HepG2 (cell line): ENCODE measurements around the gene BLZF1. TPM values are rescaled to one million over a fixed set of nuclear protein-coding genes. Genes with fewer than 3 reads are reported as not detected.

Source experiments
- ATAC-seq: fragments of 200-7000 bp; cut with Tn5 transposase; 3 replicates; pipeline ENCODE4 v1.9.1; 2020; ENCODE audit warnings: mild to moderate bottlenecking, moderate library complexity
- BruUV-seq: library from RNA; stranded (reverse); fragments of 400-500 nt; replicated peaks from 2 replicates; lab custom pipeline; 2021; lab: Mats Ljungman, UMichigan
- CTCF ChIA-PET: fragments of 300-600 bp; formaldehyde crosslinking; extraction: SDS; loops from one replicate; lab custom pipeline; 2021; ENCODE audit warnings: low total read pairs, inconsistent platforms, low intra/inter-chr PET ratio; lab: Yijun Ruan, JAX
- POLR2A ChIA-PET: fragments of 350-600 bp; sonication (Branson Sonifier 250); formaldehyde crosslinking; loops from one replicate; lab custom pipeline; 2020; ENCODE audit warnings: antibody characterized with exemption, inconsistent platforms; lab: Yijun Ruan, JAX
- DNase-seq: peaks from one replicate; pipeline ENCODE4 v3.0.0-alpha.2; 2015; ENCODE audit warnings: low spot score
- FAIRE-seq: peaks from 3 replicates; lab custom pipeline; 2011; peaks lifted over from hg19 to GRCh38; lab: Jason Lieb, UNC
- H2AFZ ChIP-seq: one replicate; pipeline ENCODE4 v1.6.1; 2011; ENCODE audit warnings: low read length, inconsistent platforms
- H3K27ac ChIP-seq: fragments of 300-600 bp; 3 replicates; pipeline ENCODE4 v1.8.0; 2011; ENCODE audit warnings: mixed run types, mild to moderate bottlenecking, mixed read lengths, low read length, inconsistent platforms; ENCODE audit not compliant: insufficient read depth; ENCODE audit errors: extremely low read length
- H3K27me3 ChIP-seq, 2 experiments: fragments of 200-600 bp in 1 of 2; 2 replicates in 1 of 2; 3 replicates in 1 of 2; pipeline versions ENCODE4 v1.6.0 to v1.8.0; 2011; ENCODE audit warnings: low read length in 2 of 2, mild to moderate bottlenecking in 2 of 2, moderate library complexity in 2 of 2, inconsistent platforms in 1 of 2; ENCODE audit not compliant: insufficient read depth in 2 of 2, control insufficient read depth in 1 of 2
- H3K36me3 ChIP-seq, 2 experiments: fragments of 200-600 bp in 1 of 2; replicated peaks in 1 of 2; 2 replicates in 1 of 2; 3 replicates in 1 of 2; pipeline versions ENCODE4 v1.5.1 to v1.8.0; 2011; ENCODE audit warnings: low read length in 2 of 2, inconsistent platforms in 1 of 2; ENCODE audit not compliant: insufficient read depth in 2 of 2, control insufficient read depth in 1 of 2
- H3K4me1 ChIP-seq: 2 replicates; pipeline ENCODE4 v1.5.1; 2012; ENCODE audit warnings: low read length, inconsistent platforms; ENCODE audit not compliant: insufficient read depth
- H3K4me2 ChIP-seq: 2 replicates; pipeline ENCODE4 v1.6.0; 2011; ENCODE audit warnings: low read depth, low read length, inconsistent platforms
- H3K4me3 ChIP-seq, 3 experiments: fragments of 200-600 bp in 1 of 3; sonication (generic), shearing (Covaris generic) in 1 of 3; replicated peaks in 1 of 3; 2 replicates each; pipeline ENCODE4 v1.5.1; 2011 to 2016; ENCODE audit warnings: low read length in 3 of 3, inconsistent platforms in 2 of 3, low read depth in 2 of 3, mild to moderate bottlenecking in 2 of 3, control low read depth in 1 of 3, mixed read lengths in 1 of 3; ENCODE audit not compliant: insufficient read depth in 1 of 3
- H3K79me2 ChIP-seq: one replicate; pipeline ENCODE4 v1.6.1; 2011; ENCODE audit warnings: low read length, inconsistent platforms; ENCODE audit not compliant: insufficient read depth
- H3K9ac ChIP-seq: 2 replicates; pipeline ENCODE4 v1.6.0; 2011; ENCODE audit warnings: mild to moderate bottlenecking, low read depth, low read length, inconsistent platforms; ENCODE audit not compliant: insufficient read depth
- H3K9me3 ChIP-seq: 2 replicates; pipeline ENCODE4 v1.5.1; 2012; ENCODE audit warnings: mild to moderate bottlenecking, low read length
- H4K20me1 ChIP-seq: 2 replicates; pipeline ENCODE4 v1.6.0; 2011; ENCODE audit warnings: inconsistent platforms, mild to moderate bottlenecking, low read length, moderate library complexity; ENCODE audit not compliant: insufficient read depth
- CBX2 ChIP-seq, 2 experiments: fragments of 200-600 bp in 1 of 2; sonication (generic); formaldehyde crosslinking in 1 of 2; IDR thresholded peaks; 2 replicates each; pipeline versions ENCODE4 v1.7.0 to v1.8.1; 2018 to 2022; ENCODE audit warnings: low read depth in 2 of 2, low read length in 1 of 2, mild to moderate bottlenecking in 1 of 2, missing genetic modification reagents in 1 of 2
- KDM2A ChIP-seq: sonication (generic); formaldehyde crosslinking; IDR thresholded peaks from 2 replicates; pipeline ENCODE4 v1.4.0; 2020; ENCODE audit warnings: low read depth, missing genetic modification reagents, borderline replicate concordance
- SRSF4 ChIP-seq: fragments of 200-400 bp; formaldehyde crosslinking; IDR thresholded peaks from one replicate; pipeline ENCODE4 v1.6.1; 2018; ENCODE audit warnings: mild to moderate bottlenecking, low read depth, low read length, moderate library complexity; ENCODE audit not compliant: poor library complexity, severe bottlenecking
- ZNF24 ChIP-seq: fragments of 450-650 bp; IDR thresholded peaks from 2 replicates; pipeline ENCODE4 v1.6.1; 2017; ENCODE audit warnings: antibody characterized with exemption, mild to moderate bottlenecking
- ZNF331 ChIP-seq: sonication (generic); formaldehyde crosslinking; IDR thresholded peaks from 2 replicates; pipeline ENCODE4 v1.4.0; 2020; ENCODE audit warnings: missing genetic modification reagents
- ZNF652 ChIP-seq: IDR thresholded peaks from 2 replicates; pipeline ENCODE4 v1.6.1; 2016; ENCODE audit warnings: low read depth, borderline replicate concordance
- WGBS: methylation state at CpG from one replicate; pipeline ENCODE4 v1.1.6; 2017; ENCODE audit warnings: low lambda C conversion rate; 5-methylcytosine and 5-hydroxymethylcytosine counted together
- in situ Hi-C: cut with HindIII; loops from 2 replicates; pipeline ENCODE4 v1.10.0; 2017; ENCODE audit warnings: low pct_unique_long_range_greater_than_20kb; ENCODE audit not compliant: extremely low pct_ligation_motif_present
- intact Hi-C: fragments of 100-400 bp; cut with micrococcal nuclease; formaldehyde crosslinking; loops from one replicate; pipeline ENCODE4 v1.10.0; 2022; ENCODE audit not compliant: unreplicated experiment
- polyA plus RNA-seq, 8 experiments: library from polyadenylated mRNA; depleted of rRNA in 3 of 8; stranded (reverse) in 7 of 8; unstranded in 1 of 8; fragments of >200 nt; fragmentation: Illumina TruSeq in 4 of 8; extraction: Trizol in 4 of 8; gene quantifications; 2 replicates each; pipeline versions ENCODE4 v1.2.1 to v1.2.3, GENCODE V29; 2011 to 2016; ENCODE audit warnings: low read depth in 4 of 8, missing spikeins in 1 of 8, mixed read lengths in 1 of 8; ENCODE audit not compliant: insufficient read depth in 1 of 8
- total RNA-seq, 5 experiments: library from RNA; depleted of rRNA; stranded (reverse); fragments of >200 nt; fragmentation: Illumina TruSeq; extraction: Trizol; gene quantifications; 2 replicates each; pipeline ENCODE4 v1.2.3, GENCODE V29; 2016; ENCODE audit warnings: low read depth in 1 of 5
- TF ChIP-seq, protein P1 (sequence below), 2 experiments: fragments of 450-650 bp in 1 of 2; sonication (generic) in 1 of 2; formaldehyde crosslinking; IDR thresholded peaks; 2 replicates each; pipeline versions ENCODE4 v1.5.0 to v1.8.0; 2020 to 2022; ENCODE audit warnings: mild to moderate bottlenecking in 1 of 2, missing genetic modification reagents in 1 of 2
- TF ChIP-seq, protein P2 (sequence below): sonication (generic); formaldehyde crosslinking; IDR thresholded peaks from 2 replicates; pipeline ENCODE4 v1.4.0; 2020; ENCODE audit warnings: low read depth, mild to moderate bottlenecking, missing genetic modification reagents

BLZF1 gene
- total and polyA plus RNA-seq, 2 of the 13 experiments (the other 11 are each of a cell fraction or from before 2014, with no cell fraction given): 4.5 to 13.7 TPM

DNA sequence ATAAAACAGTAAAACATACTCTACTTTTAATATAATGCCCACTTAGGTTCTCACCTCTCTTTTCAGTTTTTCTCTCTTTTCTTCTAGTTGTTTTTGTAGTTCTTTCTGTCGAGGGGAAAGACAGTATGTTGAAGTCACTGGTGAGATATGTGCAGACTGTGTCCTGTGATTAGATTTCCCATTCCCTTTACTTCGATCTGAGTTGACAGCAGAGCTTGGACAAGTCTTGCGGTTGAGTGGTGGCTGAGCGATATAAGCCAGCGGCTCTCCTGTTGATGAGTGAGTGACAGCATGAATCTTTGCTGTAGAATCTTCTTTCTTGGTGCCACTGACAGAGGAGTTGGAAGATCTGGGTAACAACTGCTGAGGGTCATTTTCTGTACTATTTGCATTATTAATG is 53.3 kb downstream of the BLZF1 start:
- in situ Hi-C loops (no loop called here), intact Hi-C loops (no loop called here)
- H3K9me3 ChIP-seq: no peaks in the 10 kb centered on the region
- no peaks in the 10 kb centered on the region for H3K4me1 ChIP-seq
- no peak for TF ChIP-seq ZNF331 (CRISPR knock-in tag)
- no peak for TF ChIP-seq ZNF652 (CRISPR knock-in tag)
- TF ChIP-seq SRSF4: no peak
- TF ChIP-seq ZNF24: no peak
- TF ChIP-seq KDM2A (CRISPR knock-in tag): no peak
- TF ChIP-seq, protein P1, sequence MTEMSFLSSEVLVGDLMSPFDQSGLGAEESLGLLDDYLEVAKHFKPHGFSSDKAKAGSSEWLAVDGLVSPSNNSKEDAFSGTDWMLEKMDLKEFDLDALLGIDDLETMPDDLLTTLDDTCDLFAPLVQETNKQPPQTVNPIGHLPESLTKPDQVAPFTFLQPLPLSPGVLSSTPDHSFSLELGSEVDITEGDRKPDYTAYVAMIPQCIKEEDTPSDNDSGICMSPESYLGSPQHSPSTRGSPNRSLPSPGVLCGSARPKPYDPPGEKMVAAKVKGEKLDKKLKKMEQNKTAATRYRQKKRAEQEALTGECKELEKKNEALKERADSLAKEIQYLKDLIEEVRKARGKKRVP (CRISPR knock-in tag; IDR thresholded peaks at IDR 0.05): no peak
- no TSS peak for BruUV-seq
- POLR2A ChIA-PET: no interaction called here
- H3K4me2 ChIP-seq: no peak overlapping the region
- no peaks in the 10 kb centered on the region for H3K79me2 ChIP-seq
- H2AFZ ChIP-seq: no peak overlapping the region
- CTCF ChIA-PET: no interaction called here
- 28% methylated on average over 5 of the region's 5 CpGs for WGBS
- peaks cover 0 to 8% of the 10 kb centered on the region in 2 experiments; a peak in 1 of 5 replicates for H3K27me3 ChIP-seq
- no peak overlapping the region for H3K9ac ChIP-seq
- DNase-seq (no peak), FAIRE-seq (no peak), ATAC-seq (no peak)
- H3K36me3 ChIP-seq: no peaks in the 10 kb centered on the region
- H3K27ac ChIP-seq: no peak overlapping the region
- H4K20me1 ChIP-seq: no peaks in the 10 kb centered on the region
- no peak overlapping the region for H3K4me3 ChIP-seq

DNA sequence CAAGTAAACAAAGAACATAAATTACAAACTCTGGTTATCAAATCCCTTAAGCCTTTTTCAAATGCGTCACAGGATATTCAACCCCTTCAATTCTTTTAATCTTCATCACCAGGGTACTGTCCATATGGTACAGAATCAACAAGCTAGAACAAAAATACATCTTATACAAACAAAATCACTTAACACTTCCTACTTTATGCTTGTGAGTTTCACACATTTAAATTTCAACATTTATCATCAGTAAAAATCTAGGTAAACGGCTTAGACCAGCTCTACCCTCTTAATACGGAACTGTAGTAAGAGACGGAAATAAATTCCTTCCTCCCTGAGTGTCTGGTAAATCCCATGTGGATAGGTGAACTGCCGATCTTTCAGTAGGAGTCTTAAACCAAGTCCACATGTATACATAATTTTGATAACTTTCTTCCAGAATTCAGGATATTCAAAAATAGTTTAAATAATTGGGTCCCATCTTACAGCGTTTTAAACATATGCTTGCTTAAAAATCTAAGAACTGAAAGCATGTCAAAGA is 58.2 kb downstream of the BLZF1 start:
- ChIA-PET POLR2A (no interaction called here), CTCF (no interaction called here)
- Histone ChIP-seq H3K9ac (no peak overlapping the region), H4K20me1 (no peaks in the 10 kb centered on the region), H3K79me2 (no peaks in the 10 kb centered on the region), H3K27ac (no peak overlapping the region), H3K36me3 (no peaks in the 10 kb centered on the region), H3K4me3 (no peak overlapping the region), H3K9me3 (no peaks in the 10 kb centered on the region), H3K27me3 (peaks cover 2 to 19% of the 10 kb centered on the region in 2 experiments; a peak in 4 of 5 replicates), H3K4me2 (no peak overlapping the region), H3K4me1 (0 out of 2 replicates have a peak, but pooled peaks cover 9% of the 10 kb centered on the region), H2AFZ (no peak overlapping the region)
- no peak for FAIRE-seq
- no TSS peak for BruUV-seq
- 0 out of 2 replicates have a peak, but pooled peaks have one; percentile 38 for TF ChIP-seq CBX2 (IDR thresholded peaks at IDR 0.05; ENCODE audit: low read depth, low read length)
- no peak for TF ChIP-seq CBX2 (CRISPR knock-in tag; IDR thresholded peaks at IDR 0.05; ENCODE audit: low read depth)
- TF ChIP-seq, protein P2, sequence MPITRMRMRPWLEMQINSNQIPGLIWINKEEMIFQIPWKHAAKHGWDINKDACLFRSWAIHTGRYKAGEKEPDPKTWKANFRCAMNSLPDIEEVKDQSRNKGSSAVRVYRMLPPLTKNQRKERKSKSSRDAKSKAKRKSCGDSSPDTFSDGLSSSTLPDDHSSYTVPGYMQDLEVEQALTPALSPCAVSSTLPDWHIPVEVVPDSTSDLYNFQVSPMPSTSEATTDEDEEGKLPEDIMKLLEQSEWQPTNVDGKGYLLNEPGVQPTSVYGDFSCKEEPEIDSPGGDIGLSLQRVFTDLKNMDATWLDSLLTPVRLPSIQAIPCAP: no peak
- in situ Hi-C loops: no loop called here
- DNase-seq: no peak
- 24% methylated on average over 6 of the region's 6 CpGs for WGBS
- no peak for ATAC-seq
- intact Hi-C loops: no loop called here
